ENCODE results near the gene RDH16.
A peak's percentile ranks its signal among the peaks of the same experiment; 100 is the strongest.
"Not testable (repeated sequence)": the region's sequence is repeated elsewhere in the genome, so short reads cannot be mapped to it uniquely, and the experiment has no call there.

RDH16 gene

DNA sequence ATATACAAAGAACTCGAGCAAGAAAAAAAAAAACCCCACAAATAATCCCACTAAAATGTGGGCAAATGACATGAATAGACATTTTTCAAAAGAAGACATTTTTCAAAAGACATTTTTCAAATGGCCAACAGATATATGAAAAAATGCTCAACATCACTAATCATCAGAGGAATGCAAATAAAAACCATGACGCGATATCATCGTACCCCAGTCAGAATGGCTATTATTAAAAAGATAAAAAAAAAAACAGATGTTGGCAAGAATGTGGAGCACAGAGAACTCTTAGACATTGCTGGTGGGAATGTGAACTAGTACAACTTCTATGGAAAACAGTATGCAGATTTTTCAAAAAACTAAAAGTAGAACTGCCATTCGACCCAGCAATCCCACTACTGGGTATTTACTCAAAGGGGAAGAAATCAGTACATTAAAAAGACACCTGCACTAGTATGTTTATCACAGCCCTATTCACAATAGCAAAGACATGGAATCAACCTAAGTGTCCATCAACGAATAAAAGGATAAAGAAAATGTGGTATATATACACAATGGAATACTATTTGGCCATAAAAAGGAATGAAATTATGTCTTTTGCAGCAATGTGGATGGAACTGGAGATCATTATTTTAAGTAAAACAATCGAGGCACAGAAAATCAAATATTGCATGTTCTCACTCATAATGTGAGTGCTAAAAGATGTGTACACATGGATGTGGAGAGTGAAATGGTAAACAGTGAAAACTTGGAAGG is 32.6 kb upstream of the RDH16 start:
- in situ Hi-C loops (cut with MboI; ENCODE audit: low pct_unique_long_range_greater_than_20kb, low sequenced_read_pairs, unreplicated experiment), result no loop called here
- TF ChIP-seq, protein P1, sequence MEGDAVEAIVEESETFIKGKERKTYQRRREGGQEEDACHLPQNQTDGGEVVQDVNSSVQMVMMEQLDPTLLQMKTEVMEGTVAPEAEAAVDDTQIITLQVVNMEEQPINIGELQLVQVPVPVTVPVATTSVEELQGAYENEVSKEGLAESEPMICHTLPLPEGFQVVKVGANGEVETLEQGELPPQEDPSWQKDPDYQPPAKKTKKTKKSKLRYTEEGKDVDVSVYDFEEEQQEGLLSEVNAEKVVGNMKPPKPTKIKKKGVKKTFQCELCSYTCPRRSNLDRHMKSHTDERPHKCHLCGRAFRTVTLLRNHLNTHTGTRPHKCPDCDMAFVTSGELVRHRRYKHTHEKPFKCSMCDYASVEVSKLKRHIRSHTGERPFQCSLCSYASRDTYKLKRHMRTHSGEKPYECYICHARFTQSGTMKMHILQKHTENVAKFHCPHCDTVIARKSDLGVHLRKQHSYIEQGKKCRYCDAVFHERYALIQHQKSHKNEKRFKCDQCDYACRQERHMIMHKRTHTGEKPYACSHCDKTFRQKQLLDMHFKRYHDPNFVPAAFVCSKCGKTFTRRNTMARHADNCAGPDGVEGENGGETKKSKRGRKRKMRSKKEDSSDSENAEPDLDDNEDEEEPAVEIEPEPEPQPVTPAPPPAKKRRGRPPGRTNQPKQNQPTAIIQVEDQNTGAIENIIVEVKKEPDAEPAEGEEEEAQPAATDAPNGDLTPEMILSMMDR (IDR thresholded peaks at IDR 0.05; ENCODE audit: extremely low read depth, insufficient read depth, missing control alignments), result no peak
- no peak for DNase-seq (ENCODE audit: low spot score)

DNA sequence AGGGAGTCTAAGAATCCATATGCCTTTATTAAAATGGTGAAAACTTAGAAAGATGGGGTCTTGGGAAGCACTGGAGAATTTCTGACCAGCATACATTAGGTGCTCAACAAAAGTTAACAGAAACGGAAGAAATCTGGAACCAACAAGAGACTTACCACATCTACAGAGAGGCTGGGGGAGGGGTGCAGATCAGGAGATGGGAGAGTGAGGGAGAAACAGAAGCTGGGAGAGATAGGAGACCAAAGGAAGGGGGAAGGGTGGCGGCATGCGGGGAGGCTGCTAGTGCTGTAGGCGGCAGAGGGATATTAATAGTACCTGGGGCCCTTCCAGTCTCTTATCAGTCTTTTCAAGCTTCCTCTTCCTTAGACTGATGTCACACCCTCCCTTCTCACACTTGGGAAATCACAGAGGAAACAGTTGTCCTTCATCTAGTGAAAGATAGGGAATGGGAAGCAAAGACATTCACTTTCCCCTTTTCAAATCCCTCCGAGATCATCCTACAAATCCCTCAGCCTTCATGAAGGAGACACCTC is 30.9 kb upstream of the RDH16 start:
- in situ Hi-C loops (cut with MboI; ENCODE audit: low pct_unique_long_range_greater_than_20kb, low sequenced_read_pairs, unreplicated experiment), result no loop called here
- DNase-seq (ENCODE audit: low spot score), result peak; percentile 14
- TF ChIP-seq, protein P1 (IDR thresholded peaks at IDR 0.05; ENCODE audit: extremely low read depth, insufficient read depth, missing control alignments), result no peak

DNA sequence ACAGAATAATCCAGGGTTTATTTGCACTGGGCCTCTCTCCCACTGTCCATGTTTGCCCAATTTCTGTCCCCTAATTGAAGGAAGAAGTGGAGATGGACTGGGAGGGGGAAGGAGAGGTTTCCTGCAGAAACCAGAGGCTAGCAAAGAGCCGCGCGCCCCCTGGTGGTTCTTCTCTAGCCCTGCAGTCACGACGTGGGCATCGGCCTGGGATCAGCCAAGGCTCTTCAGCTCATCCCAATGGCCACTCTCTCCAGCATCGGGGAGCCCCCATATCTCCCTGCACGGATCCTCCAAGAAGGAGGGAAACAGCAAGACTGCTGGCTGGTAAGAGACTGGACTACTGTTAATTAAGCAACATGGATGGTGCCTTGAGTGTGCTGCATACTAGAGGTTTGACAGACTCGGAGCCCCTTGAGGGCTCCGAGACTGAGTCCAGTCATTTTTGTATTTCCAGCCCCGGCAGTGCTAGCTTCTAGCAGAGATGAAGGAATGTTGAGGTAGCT is 30.2 kb upstream of the RDH16 start:
- in situ Hi-C loops (cut with MboI; ENCODE audit: low pct_unique_long_range_greater_than_20kb, low sequenced_read_pairs, unreplicated experiment), result no loop called here
- peak; percentile 75 for DNase-seq (ENCODE audit: low spot score)
- TF ChIP-seq, protein P1 (IDR thresholded peaks at IDR 0.05; ENCODE audit: extremely low read depth, insufficient read depth, missing control alignments), result peak; percentile 96

DNA sequence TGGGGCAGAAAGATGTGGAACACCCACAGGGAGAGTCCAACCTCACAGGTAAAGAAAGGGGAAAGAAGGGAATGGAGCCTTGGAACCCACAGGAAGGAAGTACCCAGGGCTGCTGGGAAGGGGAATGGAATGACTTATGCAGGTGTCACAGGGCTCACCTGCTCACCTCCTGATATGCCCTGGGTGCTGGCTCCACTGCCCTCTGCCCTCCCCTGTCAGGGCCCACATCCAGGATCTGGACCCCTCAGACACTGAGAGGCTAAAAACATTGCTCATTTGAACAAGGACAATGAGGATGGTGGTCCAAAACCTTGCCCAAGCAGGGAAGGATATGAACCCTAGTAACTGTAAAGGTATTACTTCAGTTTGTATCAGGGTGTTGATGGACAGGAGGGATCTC is 29.6 kb upstream of the RDH16 start:
- TF ChIP-seq, protein P1 (IDR thresholded peaks at IDR 0.05; ENCODE audit: extremely low read depth, insufficient read depth, missing control alignments), result no peak
- in situ Hi-C loops (cut with MboI; ENCODE audit: low pct_unique_long_range_greater_than_20kb, low sequenced_read_pairs, unreplicated experiment), result no loop called here
- peak; percentile 5 for DNase-seq (ENCODE audit: low spot score)

DNA sequence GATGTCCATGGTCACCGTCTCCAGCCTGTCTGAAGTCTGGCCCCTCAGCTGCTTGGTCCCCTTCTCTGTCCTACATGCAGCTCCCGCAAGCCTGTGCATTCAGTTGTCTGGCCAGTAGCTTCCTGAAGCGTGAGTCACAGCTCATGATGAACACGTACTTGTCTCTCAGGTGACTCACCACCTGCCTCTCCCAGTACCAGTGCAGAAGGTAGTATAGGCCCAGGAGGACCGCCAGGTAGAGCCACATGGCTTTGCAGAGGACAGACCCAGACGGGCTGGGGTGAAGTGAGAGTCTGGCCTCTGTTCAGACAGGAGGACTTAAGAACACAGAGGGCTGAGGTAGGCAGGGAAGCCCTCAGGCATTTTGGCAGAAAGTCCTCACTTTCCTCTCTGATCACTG is 28.3 kb upstream of the RDH16 start:
- DNase-seq (ENCODE audit: low spot score); in situ Hi-C loops (cut with MboI; ENCODE audit: low pct_unique_long_range_greater_than_20kb, low sequenced_read_pairs, unreplicated experiment): not testable (repeated sequence)

DNA sequence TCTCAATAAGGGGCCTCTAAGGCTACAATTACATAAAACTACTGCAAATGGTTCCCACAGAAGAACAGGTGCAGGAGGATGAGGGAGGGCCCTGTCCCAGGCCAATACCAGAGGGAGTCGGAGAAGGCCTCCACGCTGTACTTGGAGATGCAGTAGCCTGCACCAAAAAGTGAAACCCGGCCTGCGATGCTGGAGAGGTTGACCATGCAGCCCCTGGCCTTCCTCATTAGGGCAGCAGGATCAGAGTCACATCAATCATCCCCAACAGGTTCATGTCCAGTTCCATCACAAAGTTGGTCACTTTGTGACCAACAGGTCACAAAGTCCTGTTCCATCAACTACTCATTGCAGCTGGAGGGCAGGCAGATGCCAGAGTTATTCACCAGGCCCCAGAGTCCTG is 26.0 kb upstream of the RDH16 start:
- in situ Hi-C loops (cut with MboI; ENCODE audit: low pct_unique_long_range_greater_than_20kb, low sequenced_read_pairs, unreplicated experiment), result no loop called here
- DNase-seq (ENCODE audit: low spot score), result no peak
- TF ChIP-seq, protein P1 (IDR thresholded peaks at IDR 0.05; ENCODE audit: extremely low read depth, insufficient read depth, missing control alignments), result no peak

DNA sequence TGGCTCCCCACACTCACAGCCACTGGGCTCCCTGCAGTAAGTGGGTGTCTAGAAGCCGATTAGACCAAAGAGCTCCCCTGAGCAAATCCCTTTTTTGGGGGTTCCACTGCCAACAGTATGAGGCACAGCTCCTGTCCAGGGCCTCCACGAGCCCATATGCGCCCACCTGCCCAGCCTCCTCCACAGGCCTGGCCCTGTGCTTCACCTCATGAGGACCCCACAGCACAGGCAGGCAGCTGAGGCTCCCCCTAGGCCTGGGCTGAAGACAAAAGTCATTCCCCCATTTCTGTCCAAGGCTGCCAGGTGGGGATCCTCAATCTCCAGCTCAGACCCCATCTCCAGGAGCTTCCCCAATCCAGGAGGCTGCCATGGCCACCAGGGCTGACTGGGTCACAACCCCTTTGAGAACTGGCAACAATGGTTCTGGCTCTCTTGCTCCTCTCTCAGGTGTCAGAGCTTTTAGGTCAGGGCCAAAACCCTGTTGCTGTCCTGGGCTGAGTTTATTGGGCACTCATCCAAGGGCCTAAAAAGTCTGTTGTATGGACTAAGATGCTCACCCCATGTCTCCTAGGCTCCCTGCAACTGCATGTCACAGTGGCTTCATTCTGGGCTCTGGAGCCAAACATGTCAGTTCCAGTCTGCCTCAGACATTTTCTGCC is 25.3 kb upstream of the RDH16 start:
- in situ Hi-C loops (cut with MboI; ENCODE audit: low pct_unique_long_range_greater_than_20kb, low sequenced_read_pairs, unreplicated experiment); DNase-seq (ENCODE audit: low spot score): not testable (repeated sequence)

Data from GM13977 (cell line).